Measurements from ENCODE around the gene ERC2. TPM values are rescaled to one million over a fixed set of nuclear protein-coding genes. Genes with fewer than 3 reads are reported as not detected.
A peak's percentile ranks its signal among the peaks of the same experiment; 100 is the strongest.

Gene ERC2
- polyA plus RNA-seq, 3 donors: 2.6 to 4.0 (median 3.7) TPM

GRCh38 chr3:56428667-56429066 is 39.6 kb downstream of the ERC2 start:
- DNase-seq: no peak

DNA sequence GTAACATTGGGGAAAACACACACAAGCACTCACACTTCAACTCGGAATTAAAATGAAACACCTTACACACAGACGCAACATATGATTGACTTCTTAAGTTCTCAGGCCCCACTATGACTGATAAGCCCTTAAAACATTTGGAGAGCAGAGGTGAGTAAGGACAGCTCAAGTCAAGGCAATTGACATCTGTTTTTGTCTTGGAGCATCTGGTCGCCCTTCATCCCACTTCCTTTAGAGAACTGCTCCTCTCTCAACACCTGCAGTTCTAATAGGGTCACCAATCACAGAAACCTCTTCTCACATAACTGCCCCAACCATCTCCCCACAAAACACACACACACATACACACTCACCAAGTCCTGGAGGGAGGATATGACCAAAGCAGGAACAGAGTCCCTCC is 43.4 kb downstream of the ERC2 start:
- DNase-seq: no peak

GRCh38 chr3:56424336-56424735 is 43.9 kb downstream of the ERC2 start:
- DNase-seq: no peak

GRCh38 chr3:56423661-56424099 is 44.6 kb downstream of the ERC2 start:
- no peak for DNase-seq

DNA sequence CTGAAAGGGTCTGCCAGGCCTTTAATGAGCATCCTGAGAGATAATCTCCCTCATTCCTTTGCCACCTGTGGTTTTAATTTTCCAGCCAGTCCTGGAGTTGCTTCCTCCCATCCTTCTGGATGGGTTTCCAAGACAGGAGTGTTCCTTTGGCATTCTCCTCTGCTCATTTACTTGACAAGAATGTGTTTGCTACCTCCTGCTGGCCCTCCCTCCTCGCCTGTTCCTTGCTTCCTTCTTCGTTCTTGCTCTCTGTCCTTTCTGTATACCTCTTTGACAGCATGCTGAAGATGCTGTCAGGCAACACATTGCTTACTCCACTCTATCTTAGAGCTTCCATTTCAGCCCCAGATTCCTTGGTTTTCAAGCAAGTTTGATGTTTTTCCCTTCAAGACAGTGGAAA is 46.0 kb downstream of the ERC2 start:
- no peak for DNase-seq

GRCh38 chr3:56421205-56421604 is 47.1 kb downstream of the ERC2 start:
- no peak for DNase-seq

DNA sequence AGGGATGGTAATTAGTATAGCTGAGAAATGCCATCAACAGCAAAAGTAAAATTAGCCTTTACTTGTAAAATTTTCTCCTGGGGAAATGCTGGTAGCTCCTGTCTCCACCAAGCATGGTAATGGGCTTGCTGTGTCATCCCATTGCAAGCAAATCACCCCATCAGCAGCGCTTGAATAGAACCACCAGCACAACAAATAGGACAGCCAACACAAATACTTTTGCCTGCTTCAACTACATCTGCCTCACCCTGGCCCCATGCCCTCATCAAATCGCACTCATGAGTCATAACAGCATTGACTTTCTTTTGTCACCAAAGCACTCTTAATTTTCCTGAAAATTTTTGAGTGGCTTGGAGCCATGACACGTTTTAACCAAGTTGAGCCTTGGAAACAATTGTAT is 52.6 kb downstream of the ERC2 start:
- no peak for DNase-seq

GRCh38 chr3:56413911-56414310 is 54.4 kb downstream of the ERC2 start:
- DNase-seq: no peak

GRCh38 chr3:56411166-56411565 is 57.1 kb downstream of the ERC2 start:
- no peak for DNase-seq

- DNase-seq: no peak
Observed at GRCh38 chr3:56410576-56410975, 57.7 kb downstream of the ERC2 start.

- no peak for DNase-seq
Observed at GRCh38 chr3:56409790-56410189, 58.5 kb downstream of the ERC2 start.

GRCh38 chr3:56408761-56409196 is 59.5 kb downstream of the ERC2 start:
- no peak for DNase-seq

DNA sequence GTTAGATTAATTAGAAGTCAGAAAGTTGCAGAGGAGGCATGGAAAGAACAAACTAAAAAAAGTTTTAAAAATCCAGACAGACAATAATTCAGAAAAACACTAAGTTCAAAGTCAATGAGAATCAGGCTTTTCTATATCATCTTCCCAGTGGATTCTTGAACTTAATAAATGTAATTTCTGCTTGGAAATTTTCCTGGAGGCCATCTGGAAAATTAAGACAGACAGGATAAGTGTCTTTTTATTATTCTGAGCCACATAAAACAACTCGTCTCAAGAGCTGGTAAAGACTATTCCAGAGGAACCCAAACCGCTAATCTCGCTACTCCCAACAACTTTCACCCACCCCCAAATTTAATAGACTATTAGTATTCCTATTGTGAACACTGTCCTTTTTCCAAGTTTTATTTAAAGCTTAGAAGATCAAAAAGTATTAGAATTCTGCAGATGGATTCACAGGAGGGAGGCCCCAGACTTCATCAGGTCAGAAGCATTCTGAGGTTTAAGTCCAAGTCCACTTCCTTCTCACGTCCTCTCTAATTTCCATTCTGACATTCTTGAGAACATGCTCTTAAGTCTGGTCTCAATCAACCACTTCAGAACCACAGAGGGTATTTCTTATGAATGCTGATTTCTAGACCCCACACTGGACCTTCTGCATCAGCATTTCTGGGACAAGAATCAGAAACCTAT is 61.3 kb downstream of the ERC2 start:
- peak; percentile 31 for DNase-seq

- DNase-seq: no peak
Observed at GRCh38 chr3:56404884-56405283, 63.4 kb downstream of the ERC2 start.

GRCh38 chr3:56398659-56399058 is 69.6 kb downstream of the ERC2 start:
- DNase-seq: no peak

GRCh38 chr3:56397798-56398197 is 70.5 kb downstream of the ERC2 start:
- no peak for DNase-seq

GRCh38 chr3:56389183-56389830 is 79.0 kb downstream of the ERC2 start:
- DNase-seq: no peak

- no peak for DNase-seq
Observed at GRCh38 chr3:56383092-56383491, 85.2 kb downstream of the ERC2 start.

GRCh38 chr3:56379723-56380287 is 88.5 kb downstream of the ERC2 start:
- no peak for DNase-seq

- no peak for DNase-seq
Observed at GRCh38 chr3:56375654-56376053, 92.6 kb downstream of the ERC2 start.

GRCh38 chr3:56373386-56373785 is 94.9 kb downstream of the ERC2 start:
- no peak for DNase-seq

GRCh38 chr3:56370991-56371775 is 97.1 kb downstream of the ERC2 start:
- no peak for DNase-seq

DNA sequence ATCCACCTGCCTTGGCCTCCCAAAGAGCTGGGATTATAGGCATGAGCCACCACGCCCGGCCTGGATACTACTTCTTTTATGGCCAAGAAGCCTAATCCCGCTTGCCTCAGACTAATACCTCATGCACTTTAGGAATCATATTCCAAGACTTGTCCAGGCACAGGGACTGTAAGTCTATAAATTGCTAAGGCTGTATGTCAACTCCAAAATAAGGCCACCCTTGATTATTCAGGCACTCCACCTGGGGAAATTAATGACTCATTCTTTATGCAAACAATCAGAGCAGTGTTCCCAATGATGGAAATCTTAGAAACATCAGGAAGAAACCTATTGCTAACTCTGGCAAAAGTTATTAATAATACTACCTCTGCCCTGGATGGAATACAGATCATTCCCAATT is 98.4 kb downstream of the ERC2 start:
- no peak for DNase-seq

Measured in renal pelvis (tissue), 4 donors.